T-helper 9 cell (primary cell): ENCODE results near the gene PXDN.

ENCODE experiments used
- DNase-seq: peaks from one replicate; pipeline ENCODE4 v3.0.0-alpha.2; 2020

Gene PXDN

GRCh38 chr2:1607236-1607920 is 136.9 kb downstream of the PXDN start:
- DNase-seq: no peak

DNA sequence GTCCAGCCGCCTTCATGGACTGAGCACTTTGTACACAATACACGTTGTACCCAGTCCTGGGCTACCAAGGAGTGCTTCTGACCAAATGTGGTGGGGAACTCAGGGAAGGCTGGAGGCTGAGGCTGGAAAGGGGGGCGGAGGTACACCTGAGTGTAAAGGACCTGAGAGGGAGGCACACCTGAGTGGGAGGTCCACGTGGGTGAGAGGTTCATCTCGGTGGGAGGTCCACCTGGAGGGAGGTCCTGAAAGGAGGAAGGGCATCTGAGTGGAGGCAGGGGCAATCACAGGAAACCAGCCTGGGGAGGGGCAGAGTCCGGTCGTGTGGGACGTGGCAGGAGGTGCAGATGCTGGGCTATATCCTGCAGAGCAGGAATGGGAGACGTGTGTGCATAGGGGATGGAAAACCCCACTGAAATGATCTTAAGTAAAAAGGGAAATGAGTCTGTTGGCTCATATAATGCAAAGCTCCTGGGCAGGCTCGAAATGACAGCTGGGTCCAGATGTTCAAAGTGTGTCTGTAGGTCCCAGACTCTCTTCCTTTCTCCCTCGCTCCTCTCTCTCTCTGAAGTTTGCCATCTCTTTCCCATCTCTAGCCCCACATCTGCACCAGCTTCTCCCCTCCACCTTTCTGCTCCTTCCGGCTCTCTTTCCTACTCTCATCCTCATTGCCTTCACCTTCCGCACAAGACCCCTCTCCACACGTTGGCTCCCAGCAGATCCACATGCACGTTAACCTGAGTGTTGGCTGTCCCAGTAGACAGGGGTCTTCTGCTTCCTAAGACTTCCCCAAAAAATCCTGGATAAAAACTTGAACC is 137.7 kb downstream of the PXDN start:
- no peak for DNase-seq

GRCh38 chr2:1606046-1606400 is 138.3 kb downstream of the PXDN start:
- no peak for DNase-seq

DNA sequence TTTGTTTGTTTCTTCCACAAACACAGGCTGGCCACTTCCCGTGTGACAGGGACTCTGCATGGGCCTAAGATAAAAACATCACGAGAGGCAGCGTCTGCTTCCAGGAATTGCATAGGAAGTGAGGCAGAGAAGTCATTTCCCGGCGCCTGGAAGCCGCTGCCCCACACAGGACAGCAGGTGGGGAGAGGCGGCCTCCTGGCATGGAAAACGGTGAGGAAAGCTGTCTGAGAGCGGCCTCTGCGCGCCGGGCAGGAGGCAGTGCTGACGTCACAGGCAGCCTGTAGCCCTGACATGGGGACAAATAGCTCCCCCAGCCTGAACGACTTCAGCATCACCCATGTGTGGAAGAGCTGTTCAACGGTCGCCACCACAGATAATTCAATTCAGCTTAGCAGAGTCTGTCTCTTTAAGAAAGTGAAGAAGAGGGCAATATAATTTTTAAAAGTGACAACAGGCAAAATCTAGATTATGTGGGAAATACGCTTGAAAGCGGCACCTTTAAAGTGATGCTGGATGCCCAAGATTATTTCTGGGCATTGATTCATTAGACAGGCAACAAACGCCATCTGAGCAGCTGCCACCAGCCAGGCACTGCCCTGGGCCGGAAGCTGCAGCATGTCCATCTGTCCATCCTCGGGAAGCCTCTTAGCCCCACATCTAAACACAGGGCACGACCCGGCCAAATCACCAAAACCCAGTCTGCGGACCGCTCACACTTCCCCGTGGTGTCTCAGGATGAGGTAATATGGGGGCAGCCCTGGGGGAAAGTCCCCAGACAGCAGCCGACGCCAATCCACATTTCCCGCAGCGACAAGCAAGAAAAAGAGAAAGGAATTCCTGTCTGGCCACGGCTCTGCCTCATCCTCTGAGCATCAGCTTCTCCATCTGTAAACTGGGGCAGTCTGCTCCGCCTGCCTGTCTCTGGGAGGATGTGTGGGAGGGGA is 138.9 kb downstream of the PXDN start:
- no peak for DNase-seq

- DNase-seq: no peak
These were observed 140.8 kb downstream of the PXDN start for GRCh38 chr2:1603521-1603920.

GRCh38 chr2:1603059-1603458 is 141.3 kb downstream of the PXDN start:
- no peak for DNase-seq

- no peak for DNase-seq
These were observed 141.9 kb downstream of the PXDN start for GRCh38 chr2:1602278-1603010.

DNA sequence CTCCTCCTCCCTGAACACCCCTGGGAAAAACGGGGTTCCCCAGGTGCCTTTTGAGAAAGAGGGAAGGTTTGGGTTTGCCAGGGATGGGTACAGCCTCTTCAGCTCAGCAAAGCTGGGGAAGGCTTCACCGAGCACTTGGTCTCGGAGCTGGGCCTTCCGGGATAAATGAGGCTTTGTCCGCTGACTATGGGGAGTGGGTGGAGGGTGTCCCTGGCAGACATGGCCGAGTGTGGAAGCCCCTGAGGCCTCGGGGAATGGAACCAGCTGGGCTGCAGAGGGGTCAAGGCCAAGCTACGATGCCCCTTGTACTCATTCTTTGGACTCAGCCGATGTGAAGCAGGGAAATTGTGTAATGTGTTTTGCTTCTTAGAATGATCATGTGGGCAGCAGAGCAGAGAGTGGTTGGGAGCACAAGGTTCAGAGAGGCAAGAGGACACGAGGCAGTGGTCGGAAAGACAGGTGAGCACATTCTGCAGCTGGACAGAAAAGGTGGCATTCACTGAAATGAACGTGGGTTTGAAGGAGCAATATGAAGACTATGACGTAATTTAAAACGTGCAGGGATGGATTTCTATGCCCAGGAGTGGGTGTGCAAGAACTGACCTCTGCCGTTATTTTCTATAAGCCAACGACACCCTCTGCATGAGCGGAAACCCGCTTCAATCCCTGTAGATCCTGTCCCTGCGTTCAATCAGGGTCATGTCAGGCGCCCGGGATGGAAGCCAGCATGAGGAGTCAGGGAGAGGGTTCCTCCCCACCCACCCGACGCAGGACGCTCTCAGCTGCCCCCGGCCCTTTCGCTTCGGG is 142.6 kb downstream of the PXDN start:
- no peak for DNase-seq

DNA sequence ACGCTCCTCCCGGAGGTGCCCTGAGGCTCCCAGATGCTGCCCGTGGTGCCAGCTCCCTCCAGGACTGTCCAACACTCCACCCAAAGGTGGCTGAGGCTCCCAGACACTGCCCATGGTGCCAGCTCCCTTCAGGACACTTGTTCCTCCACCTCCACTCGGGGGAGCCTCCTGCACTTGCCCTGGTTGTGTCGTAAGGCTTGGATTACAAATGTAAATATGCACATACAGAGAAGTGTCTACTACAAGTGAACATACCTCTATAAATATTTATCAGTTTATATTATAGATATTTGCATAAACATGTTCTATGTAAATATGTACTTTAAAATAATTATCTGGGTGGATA is 143.3 kb downstream of the PXDN start:
- no peak for DNase-seq

- no peak for DNase-seq
These were observed 143.9 kb downstream of the PXDN start for GRCh38 chr2:1600191-1601066.

- no peak for DNase-seq
These were observed 144.8 kb downstream of the PXDN start for GRCh38 chr2:1599301-1600085.

DNA sequence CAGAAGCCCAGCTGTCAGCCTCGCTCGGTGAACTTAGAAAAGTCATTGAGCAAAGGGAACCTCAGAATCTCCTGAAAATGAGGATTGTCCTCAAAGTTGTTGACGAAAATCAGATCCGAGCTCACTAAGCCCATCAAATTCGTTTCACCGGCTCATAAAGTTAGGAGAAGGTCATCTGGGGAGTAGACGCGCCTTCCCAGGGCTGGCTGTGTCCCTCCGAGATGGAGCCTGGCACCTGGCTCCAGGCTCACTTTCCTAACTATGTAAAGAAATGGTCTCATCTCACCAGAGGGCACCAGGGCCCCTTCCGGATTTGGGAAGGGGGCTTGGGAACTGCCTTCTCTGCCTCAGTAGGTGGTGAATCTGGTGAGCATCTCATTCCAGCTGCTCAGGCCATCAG is 145.5 kb downstream of the PXDN start:
- DNase-seq: no peak

- DNase-seq: no peak
These were observed 146.1 kb downstream of the PXDN start for GRCh38 chr2:1598041-1598710.

GRCh38 chr2:1595274-1595673 is 149.0 kb downstream of the PXDN start:
- DNase-seq: no peak

GRCh38 chr2:1594373-1595171 is 149.7 kb downstream of the PXDN start:
- no peak for DNase-seq

- no peak for DNase-seq
These were observed 150.3 kb downstream of the PXDN start for GRCh38 chr2:1594123-1594372.

DNA sequence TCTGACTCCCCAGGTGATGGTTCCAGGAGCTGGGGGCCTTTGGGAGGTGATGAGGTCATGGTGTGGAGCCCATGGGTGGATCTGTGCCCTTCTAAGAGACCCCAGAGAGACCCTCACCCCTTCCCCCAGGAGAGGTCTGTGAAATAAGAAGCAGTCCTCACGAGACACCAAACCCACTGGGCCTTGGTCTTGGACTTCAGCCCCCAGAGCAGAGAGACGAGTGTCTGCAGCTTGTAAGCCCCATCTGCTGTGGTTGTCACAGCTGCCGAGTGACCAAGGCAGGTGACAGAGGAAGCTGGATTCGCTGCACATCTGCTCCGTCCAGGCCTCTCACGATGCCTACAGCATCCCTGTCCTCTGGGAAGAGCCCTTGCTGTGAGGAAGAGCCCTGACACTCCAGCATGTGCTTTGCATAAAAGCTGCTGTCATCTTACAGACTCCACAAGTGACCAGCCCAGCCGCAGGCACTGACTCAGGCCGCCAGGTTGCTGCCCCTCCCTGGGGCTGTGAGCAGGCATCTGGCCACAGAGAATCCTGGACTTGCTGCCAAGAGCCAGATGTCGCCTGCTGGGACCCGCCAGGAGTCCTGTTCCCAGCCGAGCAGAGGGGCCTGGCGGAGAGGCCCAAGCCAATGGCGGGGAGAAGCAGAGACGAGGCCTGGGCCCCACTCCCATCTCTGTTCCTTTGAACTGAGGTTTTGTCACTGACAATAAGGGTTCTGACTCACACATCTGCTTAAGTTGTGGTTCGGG is 150.8 kb downstream of the PXDN start:
- DNase-seq: no peak
